OCI-LY3 (cell line): Measurements from ENCODE around the gene MFNG.

Experiments
- H2AFZ ChIP-seq: fragments of 200-600, 300-600 bp; shearing (Covaris generic); 2 replicates; pipeline ENCODE4 v1.6.0; 2014; ENCODE audit warnings: antibody characterized with exemption, low read depth, low read length
- H3K27ac ChIP-seq: fragments of 200-600, 300-600 bp; sonication (generic); 2 replicates; pipeline ENCODE4 v1.5.1; 2014; ENCODE audit warnings: mild to moderate bottlenecking, low read length, moderate library complexity, mixed read lengths
- H3K27me3 ChIP-seq: fragments of 200-600, 300-600 bp; sonication (generic); 2 replicates; pipeline ENCODE4 v1.6.1; 2014; ENCODE audit warnings: low read depth, low read length, mixed read lengths
- H3K36me3 ChIP-seq: fragments of 200-600, 300-600 bp; sonication (generic); replicated peaks from 2 replicates; pipeline ENCODE3; 2014; ENCODE audit warnings: low read depth, low read length, mixed read lengths
- H3K4me1 ChIP-seq: fragments of 300-600, 200-600 bp; sonication (generic); 2 replicates; pipeline ENCODE4 v1.6.1; 2014; ENCODE audit warnings: low read length, mixed read lengths
- H3K4me2 ChIP-seq: fragments of 200-600, 300-600 bp; sonication (generic); 2 replicates; pipeline ENCODE4 v1.6.1; 2014; ENCODE audit warnings: low read length, mixed read lengths
- H3K4me3 ChIP-seq: fragments of 300-600, 200-600 bp; sonication (generic); 2 replicates; pipeline ENCODE4 v1.5.1; 2014; ENCODE audit warnings: antibody characterized with exemption, mild to moderate bottlenecking, low read length, moderate library complexity
- H3K79me2 ChIP-seq: fragments of 300-600, 200-600 bp; shearing (Covaris generic); 2 replicates; pipeline ENCODE4 v1.6.1; 2014; ENCODE audit warnings: mild to moderate bottlenecking, low read length, mixed read lengths
- H3K9ac ChIP-seq: fragments of 300-600, 200-600 bp; shearing (Covaris generic); 2 replicates; pipeline ENCODE4 v1.6.0; 2014; ENCODE audit warnings: mild to moderate bottlenecking, low read length, moderate library complexity
- H3K9me3 ChIP-seq: fragments of 200-600, 300-600 bp; shearing (Covaris generic); 2 replicates; pipeline ENCODE4 v1.6.1; 2014; ENCODE audit warnings: low read length, mixed read lengths; ENCODE audit not compliant: insufficient read depth
- H4K20me1 ChIP-seq: fragments of 200-600, 300-600 bp; sonication (generic); 2 replicates; pipeline ENCODE4 v1.6.1; 2016; ENCODE audit warnings: low read length, mixed read lengths; ENCODE audit not compliant: insufficient read depth
- EZH2phosphoT487 ChIP-seq: fragments of 200-600 bp; shearing (Covaris generic); IDR thresholded peaks from 2 replicates; pipeline ENCODE4 v1.6.1; 2018; ENCODE audit warnings: antibody characterized with exemption, mixed run types, low read depth
- TF ChIP-seq, protein P1 (sequence below): fragments of 200-600, 300-600 bp; sonication (generic); IDR thresholded peaks from 2 replicates; pipeline ENCODE4 v1.5.1; 2014; ENCODE audit warnings: antibody characterized with exemption, low read length, low read depth

Gene MFNG

DNA sequence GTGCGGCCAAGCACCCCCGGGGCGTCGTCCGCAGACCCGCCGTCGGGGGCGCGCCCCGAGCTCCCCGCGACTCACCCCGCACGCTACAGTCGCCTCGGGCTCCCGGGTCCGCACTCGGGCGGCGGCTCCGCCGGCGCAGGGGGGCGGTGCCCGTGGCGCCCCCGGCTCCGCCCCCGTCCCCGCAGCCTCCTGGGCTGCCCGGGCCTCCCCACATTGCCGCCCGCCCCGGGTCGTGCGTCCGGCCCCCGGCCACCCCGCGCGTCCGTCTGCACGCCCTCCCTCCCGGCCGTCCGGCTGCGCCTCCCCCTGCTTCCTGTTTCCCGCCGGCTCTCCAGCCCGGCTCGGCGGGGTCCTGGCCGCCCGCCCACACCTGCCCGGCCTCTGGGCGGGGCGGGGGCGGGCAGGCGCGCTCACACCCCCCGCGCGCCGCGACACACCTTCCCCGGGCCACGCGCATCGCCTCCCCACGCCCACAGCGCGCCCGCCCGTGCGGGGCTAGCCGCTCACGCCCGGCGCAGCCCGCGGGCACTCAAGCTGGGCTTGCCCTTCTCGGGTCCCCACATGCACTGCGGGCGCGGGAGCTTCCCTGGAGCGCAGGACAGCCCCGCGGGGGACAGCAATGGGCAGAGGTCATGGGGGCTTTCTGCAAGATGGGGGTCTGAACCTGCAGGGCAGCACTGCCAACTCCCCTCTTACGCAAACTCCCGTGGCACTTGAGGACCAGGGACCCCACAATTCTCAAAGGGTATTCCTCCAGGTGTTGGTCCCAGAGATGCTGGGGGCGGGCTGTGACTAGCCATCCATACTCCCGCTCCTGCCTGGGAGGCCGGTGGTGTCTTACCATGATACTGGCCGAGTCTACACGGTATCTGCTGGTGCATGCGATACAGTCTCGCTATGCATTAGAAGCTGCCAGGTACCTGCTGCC, 33.3 kb upstream of the MFNG start, which contains the start of gene CARD10:
Gene CARD10 (minus strand): TSS at position 148 of the 928 bp plus-strand sequence. CDS start 215 bp downstream, outside the sequence.
- Histone ChIP-seq H3K4me2 (no peak within 1 kb of the TSS), H3K27ac (no peak within 1 kb of the TSS), H3K9me3 (no peaks in the 10 kb centered on the region), H3K4me3 (no peak within 1 kb of the TSS), H3K27me3 (peaks cover 23% of the 10 kb centered on the region), H4K20me1 (no peaks in the 10 kb centered on the region), H3K79me2 (no peaks in the 10 kb centered on the region), H3K36me3 (no peaks in the 10 kb centered on the region), H3K9ac (no peak within 1 kb of the TSS), H3K4me1 (no peaks in the 10 kb centered on the region), H2AFZ (no peak within 1 kb of the TSS)
- TF ChIP-seq EZH2phosphoT487, result no peak
- TF ChIP-seq, protein P1, sequence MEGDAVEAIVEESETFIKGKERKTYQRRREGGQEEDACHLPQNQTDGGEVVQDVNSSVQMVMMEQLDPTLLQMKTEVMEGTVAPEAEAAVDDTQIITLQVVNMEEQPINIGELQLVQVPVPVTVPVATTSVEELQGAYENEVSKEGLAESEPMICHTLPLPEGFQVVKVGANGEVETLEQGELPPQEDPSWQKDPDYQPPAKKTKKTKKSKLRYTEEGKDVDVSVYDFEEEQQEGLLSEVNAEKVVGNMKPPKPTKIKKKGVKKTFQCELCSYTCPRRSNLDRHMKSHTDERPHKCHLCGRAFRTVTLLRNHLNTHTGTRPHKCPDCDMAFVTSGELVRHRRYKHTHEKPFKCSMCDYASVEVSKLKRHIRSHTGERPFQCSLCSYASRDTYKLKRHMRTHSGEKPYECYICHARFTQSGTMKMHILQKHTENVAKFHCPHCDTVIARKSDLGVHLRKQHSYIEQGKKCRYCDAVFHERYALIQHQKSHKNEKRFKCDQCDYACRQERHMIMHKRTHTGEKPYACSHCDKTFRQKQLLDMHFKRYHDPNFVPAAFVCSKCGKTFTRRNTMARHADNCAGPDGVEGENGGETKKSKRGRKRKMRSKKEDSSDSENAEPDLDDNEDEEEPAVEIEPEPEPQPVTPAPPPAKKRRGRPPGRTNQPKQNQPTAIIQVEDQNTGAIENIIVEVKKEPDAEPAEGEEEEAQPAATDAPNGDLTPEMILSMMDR, result no peak

DNA sequence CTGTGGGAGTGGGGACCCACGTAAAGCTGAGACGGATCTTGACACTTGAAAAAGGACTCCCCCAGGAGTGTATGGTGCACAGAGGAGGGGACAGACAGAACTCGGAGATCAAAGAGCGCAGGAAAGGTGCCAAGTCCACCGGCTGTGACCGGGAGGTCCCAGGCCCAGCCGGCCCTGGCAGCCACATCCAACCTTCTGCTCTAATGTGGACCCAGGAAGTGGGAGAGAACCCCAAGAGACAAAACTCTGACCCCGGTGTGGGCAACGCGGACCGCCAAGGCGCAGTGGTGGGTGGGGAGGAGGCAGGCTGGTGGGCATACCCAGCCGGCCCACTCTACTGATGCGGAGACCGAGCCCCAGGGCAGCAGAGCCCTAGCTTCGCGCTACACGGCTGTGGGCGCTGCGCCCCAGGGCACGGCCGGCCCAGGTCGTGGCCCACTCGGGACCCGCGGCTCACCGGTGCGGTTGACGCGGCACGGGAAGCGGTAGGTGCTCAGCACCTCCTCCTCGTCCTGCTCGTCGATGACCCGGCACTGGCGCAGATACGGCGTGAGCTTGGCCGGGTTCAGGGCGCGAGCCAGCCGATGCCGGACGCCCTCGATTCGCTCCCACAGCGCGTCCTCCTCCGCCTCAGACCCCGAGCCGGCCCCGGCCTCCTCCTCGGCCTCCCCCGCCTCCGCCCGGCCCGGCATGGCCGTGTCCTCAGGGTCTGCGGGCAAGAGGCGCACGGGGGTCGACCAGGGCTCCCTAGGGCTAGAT, 32.5 kb upstream of the MFNG start:
- Histone ChIP-seq H3K4me3 (no peak overlapping the region), H4K20me1 (no peaks in the 10 kb centered on the region), H3K4me1 (no peaks in the 10 kb centered on the region), H3K27me3 (peaks cover 22% of the 10 kb centered on the region), H3K9ac (no peak overlapping the region), H3K27ac (no peak overlapping the region), H3K4me2 (no peak overlapping the region), H3K79me2 (no peaks in the 10 kb centered on the region), H2AFZ (no peak overlapping the region), H3K9me3 (no peaks in the 10 kb centered on the region), H3K36me3 (no peaks in the 10 kb centered on the region)
- TF ChIP-seq EZH2phosphoT487, result no peak
- TF ChIP-seq, protein P1, result no peak

DNA sequence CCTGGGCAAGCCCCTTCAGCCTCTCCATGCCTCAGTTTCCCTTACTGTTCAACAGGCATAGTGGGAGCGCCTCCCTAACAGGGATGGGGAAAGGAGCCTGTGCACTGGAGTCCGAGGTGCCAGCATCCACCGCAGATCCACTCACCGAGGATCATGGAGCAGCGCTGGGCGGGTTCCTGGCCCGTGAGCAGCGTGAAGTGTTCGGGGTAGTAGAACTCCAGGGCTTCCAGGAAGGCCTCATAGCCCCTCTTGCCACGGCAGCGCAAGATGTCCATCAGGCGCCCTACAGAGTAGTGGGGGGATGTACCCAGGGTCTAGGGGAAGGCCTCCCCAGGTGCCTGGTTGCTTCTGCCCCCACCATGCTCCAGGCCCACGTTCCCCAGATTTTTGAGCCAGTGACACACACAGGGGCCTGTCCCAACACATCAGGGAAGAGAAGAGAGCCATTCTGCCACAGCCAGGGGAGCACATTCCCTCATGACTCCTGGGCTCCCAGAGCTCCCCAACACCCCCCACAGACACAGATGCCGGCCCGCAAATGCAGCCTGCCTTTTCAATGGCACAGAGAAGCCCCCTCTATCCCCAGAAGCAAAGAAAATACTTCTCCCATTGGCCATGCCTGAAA, 31.8 kb upstream of the MFNG start:
- Histone ChIP-seq H3K27me3 (peaks cover 20% of the 10 kb centered on the region), H3K4me1 (no peaks in the 10 kb centered on the region), H3K9ac (no peak overlapping the region), H3K9me3 (no peaks in the 10 kb centered on the region), H2AFZ (no peak overlapping the region), H3K4me2 (no peak overlapping the region), H3K36me3 (no peaks in the 10 kb centered on the region), H4K20me1 (no peaks in the 10 kb centered on the region), H3K79me2 (no peaks in the 10 kb centered on the region), H3K27ac (no peak overlapping the region), H3K4me3 (no peak overlapping the region)
- TF ChIP-seq EZH2phosphoT487, result no peak
- TF ChIP-seq, protein P1, result no peak
